ENCODE data around the gene TEAD1.

DNA sequence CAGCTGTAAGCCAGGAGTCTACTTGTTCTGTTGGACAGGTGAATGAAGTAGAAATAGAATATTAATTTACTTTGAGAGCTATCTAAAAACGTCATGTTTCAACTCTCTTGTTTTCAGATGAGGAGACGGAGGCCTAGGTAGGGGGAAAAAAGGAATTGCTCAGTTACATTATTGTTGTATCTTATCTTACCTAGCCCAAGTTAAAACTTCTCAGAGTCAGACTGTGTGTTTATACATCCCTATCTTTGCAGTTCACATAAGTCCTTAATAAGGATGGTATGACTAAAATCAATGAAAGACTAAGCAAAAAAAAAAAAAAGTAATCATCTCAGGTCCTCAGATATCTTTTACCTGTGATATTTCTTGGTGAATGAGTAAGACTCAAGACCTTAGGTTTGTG, 62.8 kb downstream of the TEAD1 start:
- TF ChIP-seq EZH2phosphoT487 (IDR thresholded peaks at IDR 0.05; ENCODE audit: low read length) = no peak
- TF ChIP-seq, protein P1, sequence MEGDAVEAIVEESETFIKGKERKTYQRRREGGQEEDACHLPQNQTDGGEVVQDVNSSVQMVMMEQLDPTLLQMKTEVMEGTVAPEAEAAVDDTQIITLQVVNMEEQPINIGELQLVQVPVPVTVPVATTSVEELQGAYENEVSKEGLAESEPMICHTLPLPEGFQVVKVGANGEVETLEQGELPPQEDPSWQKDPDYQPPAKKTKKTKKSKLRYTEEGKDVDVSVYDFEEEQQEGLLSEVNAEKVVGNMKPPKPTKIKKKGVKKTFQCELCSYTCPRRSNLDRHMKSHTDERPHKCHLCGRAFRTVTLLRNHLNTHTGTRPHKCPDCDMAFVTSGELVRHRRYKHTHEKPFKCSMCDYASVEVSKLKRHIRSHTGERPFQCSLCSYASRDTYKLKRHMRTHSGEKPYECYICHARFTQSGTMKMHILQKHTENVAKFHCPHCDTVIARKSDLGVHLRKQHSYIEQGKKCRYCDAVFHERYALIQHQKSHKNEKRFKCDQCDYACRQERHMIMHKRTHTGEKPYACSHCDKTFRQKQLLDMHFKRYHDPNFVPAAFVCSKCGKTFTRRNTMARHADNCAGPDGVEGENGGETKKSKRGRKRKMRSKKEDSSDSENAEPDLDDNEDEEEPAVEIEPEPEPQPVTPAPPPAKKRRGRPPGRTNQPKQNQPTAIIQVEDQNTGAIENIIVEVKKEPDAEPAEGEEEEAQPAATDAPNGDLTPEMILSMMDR (IDR thresholded peaks at IDR 0.05; ENCODE audit: low read length) = no peak
- no peak for TF ChIP-seq EZH2 (optimal IDR thresholded peaks at IDR 0.05; ENCODE audit: low read depth, low read length)
